PFSK-1 (cell line): ENCODE data around the gene RTL9.

Source experiments
- FOXP2 ChIP-seq: optimal IDR thresholded peaks from 2 replicates; pipeline ENCODE3; 2011; ENCODE audit warnings: borderline replicate concordance, control low read depth, inconsistent platforms; ENCODE audit not compliant: insufficient read depth; ENCODE audit errors: extremely low read length, extremely low read depth
- POLR2AphosphoS5 ChIP-seq: IDR thresholded peaks from 2 replicates; pipeline ENCODE4 v1.6.1; 2012; ENCODE audit warnings: low read depth, mild to moderate bottlenecking, control low read depth, low read length, moderate library complexity
- SIN3A ChIP-seq: IDR thresholded peaks from 2 replicates; pipeline ENCODE4 v1.6.1; 2012; ENCODE audit warnings: mild to moderate bottlenecking, low read length, moderate library complexity, borderline replicate concordance; ENCODE audit not compliant: insufficient read depth
- TAF1 ChIP-seq: IDR thresholded peaks from 2 replicates; pipeline ENCODE4 v1.6.1; 2012; ENCODE audit warnings: low read length, control low read depth, borderline replicate concordance; ENCODE audit not compliant: insufficient read depth
- TF ChIP-seq, protein P1 (sequence below), 2 experiments: IDR thresholded peaks; 2 replicates each; pipeline versions ENCODE4 v1.6.1 to v1.8.0; 2011 to 2012; ENCODE audit warnings: low read depth in 2 of 2, low read length in 2 of 2, control low read depth in 1 of 2, inconsistent platforms in 1 of 2, mild to moderate bottlenecking in 1 of 2, moderate library complexity in 1 of 2; ENCODE audit not compliant: insufficient read depth in 1 of 2

Gene RTL9

DNA sequence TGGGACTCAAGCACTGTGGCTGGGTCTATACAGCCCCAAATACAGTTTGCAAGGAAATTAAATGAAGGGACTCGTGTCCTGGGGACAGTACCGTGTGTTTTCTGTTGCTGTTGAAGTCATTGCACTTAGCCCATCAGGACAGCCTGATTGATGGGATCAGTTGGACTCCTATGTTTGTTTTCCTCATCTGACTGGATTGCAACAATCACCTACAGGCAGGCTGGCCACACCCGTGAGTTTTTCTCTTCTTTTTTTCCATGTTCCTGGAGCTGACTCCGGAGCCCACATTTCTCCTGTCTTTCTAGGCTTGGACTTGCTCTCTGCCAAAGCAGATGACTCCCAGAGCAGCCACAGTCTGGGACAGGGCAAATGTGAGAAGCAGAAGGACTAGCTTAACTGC, 38.1 kb downstream of the RTL9 start:
- no peak for TF ChIP-seq FOXP2
- TF ChIP-seq POLR2AphosphoS5: no peak
- TF ChIP-seq, protein P1, sequence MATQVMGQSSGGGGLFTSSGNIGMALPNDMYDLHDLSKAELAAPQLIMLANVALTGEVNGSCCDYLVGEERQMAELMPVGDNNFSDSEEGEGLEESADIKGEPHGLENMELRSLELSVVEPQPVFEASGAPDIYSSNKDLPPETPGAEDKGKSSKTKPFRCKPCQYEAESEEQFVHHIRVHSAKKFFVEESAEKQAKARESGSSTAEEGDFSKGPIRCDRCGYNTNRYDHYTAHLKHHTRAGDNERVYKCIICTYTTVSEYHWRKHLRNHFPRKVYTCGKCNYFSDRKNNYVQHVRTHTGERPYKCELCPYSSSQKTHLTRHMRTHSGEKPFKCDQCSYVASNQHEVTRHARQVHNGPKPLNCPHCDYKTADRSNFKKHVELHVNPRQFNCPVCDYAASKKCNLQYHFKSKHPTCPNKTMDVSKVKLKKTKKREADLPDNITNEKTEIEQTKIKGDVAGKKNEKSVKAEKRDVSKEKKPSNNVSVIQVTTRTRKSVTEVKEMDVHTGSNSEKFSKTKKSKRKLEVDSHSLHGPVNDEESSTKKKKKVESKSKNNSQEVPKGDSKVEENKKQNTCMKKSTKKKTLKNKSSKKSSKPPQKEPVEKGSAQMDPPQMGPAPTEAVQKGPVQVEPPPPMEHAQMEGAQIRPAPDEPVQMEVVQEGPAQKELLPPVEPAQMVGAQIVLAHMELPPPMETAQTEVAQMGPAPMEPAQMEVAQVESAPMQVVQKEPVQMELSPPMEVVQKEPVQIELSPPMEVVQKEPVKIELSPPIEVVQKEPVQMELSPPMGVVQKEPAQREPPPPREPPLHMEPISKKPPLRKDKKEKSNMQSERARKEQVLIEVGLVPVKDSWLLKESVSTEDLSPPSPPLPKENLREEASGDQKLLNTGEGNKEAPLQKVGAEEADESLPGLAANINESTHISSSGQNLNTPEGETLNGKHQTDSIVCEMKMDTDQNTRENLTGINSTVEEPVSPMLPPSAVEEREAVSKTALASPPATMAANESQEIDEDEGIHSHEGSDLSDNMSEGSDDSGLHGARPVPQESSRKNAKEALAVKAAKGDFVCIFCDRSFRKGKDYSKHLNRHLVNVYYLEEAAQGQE (IDR thresholded peaks at IDR 0.05; ENCODE audit: insufficient read depth in 1 of 2, low read depth in 2 of 2, low read length in 2 of 2): no peak
- TF ChIP-seq SIN3A: no peak
- TF ChIP-seq TAF1: no peak

DNA sequence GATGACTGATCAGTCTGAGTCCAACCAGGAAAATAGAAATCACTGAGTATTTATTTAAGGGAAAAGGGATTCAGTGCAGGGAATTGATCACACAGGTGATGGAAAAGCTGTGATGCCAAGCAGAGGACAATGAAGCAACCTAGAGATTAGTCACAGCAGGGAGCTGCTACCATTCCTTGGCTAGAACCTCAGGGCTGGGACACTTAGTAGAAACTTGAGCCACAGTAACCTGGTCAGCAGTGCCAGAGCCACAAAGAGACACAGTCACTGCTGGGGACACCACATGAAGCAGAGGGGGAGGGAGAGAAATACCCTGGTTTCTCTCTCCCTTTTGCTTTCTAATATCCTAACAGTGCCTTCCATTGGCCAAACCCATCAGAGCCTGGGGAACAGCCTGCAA, 38.7 kb downstream of the RTL9 start:
- TF ChIP-seq FOXP2 (no peak), POLR2AphosphoS5 (no peak), SIN3A (no peak), TAF1 (no peak)
- TF ChIP-seq, protein P1 (IDR thresholded peaks at IDR 0.05; ENCODE audit: insufficient read depth in 1 of 2, low read depth in 2 of 2, low read length in 2 of 2): no peak

DNA sequence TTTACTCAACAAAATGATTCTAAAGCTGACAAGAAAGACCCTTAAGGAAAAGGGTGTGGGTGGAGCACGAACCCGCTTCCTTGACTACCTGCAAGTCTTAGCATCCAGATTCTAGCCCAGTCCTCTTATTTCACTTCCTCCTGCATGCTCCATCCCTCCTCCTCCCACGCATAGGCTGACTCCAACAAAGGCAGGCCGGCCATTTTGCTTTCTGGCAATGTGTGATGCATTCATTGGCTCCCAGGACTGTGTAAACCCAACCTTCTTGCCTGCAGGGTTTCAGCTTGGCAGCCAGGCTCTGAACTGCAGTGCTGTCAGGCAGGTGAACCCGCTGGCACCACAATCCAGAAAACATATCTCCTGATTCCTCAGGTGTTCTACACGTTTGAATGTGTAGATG, 39.3 kb downstream of the RTL9 start:
- TF ChIP-seq, protein P1 (IDR thresholded peaks at IDR 0.05; ENCODE audit: insufficient read depth in 1 of 2, low read depth in 2 of 2, low read length in 2 of 2): no peak

DNA sequence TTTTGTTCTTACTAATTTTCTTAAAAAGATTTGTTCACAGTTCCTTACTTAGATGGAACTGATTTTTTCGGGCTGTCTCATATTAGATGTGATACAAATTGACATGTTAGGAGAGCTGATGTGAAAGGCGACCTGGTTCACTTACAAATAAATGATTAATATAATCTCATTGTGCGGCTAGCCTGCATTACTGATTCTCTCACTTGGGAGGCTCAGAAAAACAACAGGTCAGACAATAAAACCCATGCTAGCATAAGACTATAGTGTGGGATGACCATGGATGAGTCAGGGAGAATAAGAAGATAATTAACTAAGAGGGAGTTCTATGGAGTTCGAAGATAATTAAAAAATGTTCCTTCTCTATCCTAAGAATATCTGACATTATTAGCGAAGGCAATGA, 40.8 kb downstream of the RTL9 start:
- TF ChIP-seq SIN3A (no peak), POLR2AphosphoS5 (no peak), FOXP2 (no peak), TAF1 (no peak)
- TF ChIP-seq, protein P1 (IDR thresholded peaks at IDR 0.05; ENCODE audit: insufficient read depth in 1 of 2, low read depth in 2 of 2, low read length in 2 of 2): no peak

DNA sequence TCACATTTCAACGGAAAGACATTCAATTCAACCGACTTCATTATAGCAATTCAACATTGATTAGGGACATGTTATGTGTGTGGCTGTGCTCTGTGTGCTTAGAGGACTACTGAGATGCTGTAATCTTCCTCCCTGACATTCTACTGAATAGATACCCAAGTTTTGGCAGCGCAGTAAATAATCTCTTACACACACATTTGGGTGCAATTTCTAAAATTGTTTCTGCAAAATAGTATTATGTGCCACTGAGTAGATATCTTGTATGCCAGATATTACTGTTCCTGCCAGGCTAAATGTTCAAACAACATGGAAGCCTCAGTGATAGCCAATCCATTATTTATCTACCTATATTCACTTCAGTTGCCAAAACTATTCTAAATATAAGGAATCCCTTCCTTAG, 41.3 kb downstream of the RTL9 start:
- TF ChIP-seq TAF1 (no peak), POLR2AphosphoS5 (no peak), FOXP2 (no peak)
- TF ChIP-seq, protein P1 (IDR thresholded peaks at IDR 0.05; ENCODE audit: insufficient read depth in 1 of 2, low read depth in 2 of 2, low read length in 2 of 2): no peak
